AG04449 (cell line): ENCODE measurements around the gene NOVA1.

Experiments used
- CTCF ChIA-PET: fragments of 350-600 bp; formaldehyde crosslinking; extraction: SDS; loops from one replicate; lab custom pipeline; 2021; ENCODE audit warnings: antibody characterized with exemption; lab: Yijun Ruan, JAX
- POLR2A ChIA-PET: fragments of 400-600, 350-600 bp; formaldehyde crosslinking; extraction: SDS; loops from one replicate; lab custom pipeline; 2020; ENCODE audit warnings: antibody characterized with exemption, inconsistent platforms; lab: Yijun Ruan, JAX
- DNase-seq: peaks from one replicate; pipeline ENCODE4 v3.0.0-alpha.2; 2010; ENCODE audit warnings: low read depth, low spot score
- H3K4me3 ChIP-seq: 2 replicates; pipeline ENCODE4 v1.5.1; 2011; ENCODE audit warnings: low read depth, mild to moderate bottlenecking, control low read depth, low read length
- CTCF ChIP-seq: IDR thresholded peaks from one replicate; pipeline ENCODE4 v1.5.1; 2011; ENCODE audit warnings: mild to moderate bottlenecking, moderate library complexity, low read length, control low read depth, inconsistent platforms; ENCODE audit not compliant: insufficient read depth; ENCODE audit errors: missing control alignments

The NOVA1 gene

GRCh38 chr14:26526137-26526536 lies 71.7 kb downstream of the NOVA1 start:
- no peak for TF ChIP-seq CTCF
- no peak overlapping the region for H3K4me3 ChIP-seq
- ChIA-PET POLR2A (no interaction called here), CTCF (no interaction called here)
- DNase-seq: no peak

- no peak overlapping the region for H3K4me3 ChIP-seq
- no peak for DNase-seq
- CTCF ChIA-PET: no interaction called here
- TF ChIP-seq CTCF: no peak
- POLR2A ChIA-PET: no interaction called here
Observed at GRCh38 chr14:26525085-26525484, 72.7 kb downstream of the NOVA1 start.

- POLR2A ChIA-PET: no interaction called here
- TF ChIP-seq CTCF: no peak
- no peak overlapping the region for H3K4me3 ChIP-seq
- DNase-seq: peak; percentile 59
- CTCF ChIA-PET: interaction anchor here (1.8 kb wide), 1 partner anchor 8 kb away, joined by 6 read pairs; no protein-coding TSS in a partner anchor
Observed at GRCh38 chr14:26522967-26523366, 74.9 kb downstream of the NOVA1 start.

- no peak for DNase-seq
- ChIA-PET POLR2A (no interaction called here), CTCF (no interaction called here)
- H3K4me3 ChIP-seq: no peak overlapping the region
- no peak for TF ChIP-seq CTCF
Observed at GRCh38 chr14:26517771-26518170, 80.1 kb downstream of the NOVA1 start.

GRCh38 chr14:26500028-26500427 lies 97.8 kb downstream of the NOVA1 start:
- ChIA-PET POLR2A (no interaction called here), CTCF (no interaction called here)
- TF ChIP-seq CTCF: no peak
- H3K4me3 ChIP-seq: no peak overlapping the region
- no peak for DNase-seq

- CTCF ChIA-PET: no interaction called here
- no peak for TF ChIP-seq CTCF
- POLR2A ChIA-PET: no interaction called here
Observed at GRCh38 chr14:26499546-26499945, 98.3 kb downstream of the NOVA1 start.

More at GRCh38 chr14:26499546-26499945, 98.3 kb downstream of the NOVA1 start:
- no peak for DNase-seq
- no peak overlapping the region for H3K4me3 ChIP-seq
